GM12878 (cell line): ENCODE results near the gene TLCD5. TPM values are rescaled to one million over a fixed set of nuclear protein-coding genes. Genes with fewer than 3 reads are reported as not detected.
A peak's percentile ranks its signal among the peaks of the same experiment; 100 is the strongest.

Experiments
- BRCA1 ChIP-seq: IDR thresholded peaks from 2 replicates; pipeline ENCODE4 v1.6.1; 2011; ENCODE audit warnings: low read depth, low read length, improper control_type of control experiment
- CEBPZ ChIP-seq: fragments of 150-350 bp; IDR thresholded peaks from 2 replicates; pipeline ENCODE4 v1.6.1; 2016; ENCODE audit warnings: low read depth, low read length
- CREB1 ChIP-seq: IDR thresholded peaks from 2 replicates; pipeline ENCODE4 v1.6.1; 2012; ENCODE audit warnings: low read depth, mild to moderate bottlenecking, inconsistent platforms
- ETV6 ChIP-seq, 2 experiments: fragments of 450-650 bp in 1 of 2; IDR thresholded peaks in 1 of 2; conservative IDR thresholded peaks in 1 of 2; 2 replicates each; pipeline ENCODE4 v1.6.1; 2014; ENCODE audit warnings: antibody characterized with exemption in 1 of 2, borderline replicate concordance in 1 of 2, low read depth in 1 of 2, mild to moderate bottlenecking in 1 of 2, moderate library complexity in 1 of 2
- HDGF ChIP-seq: fragments of 450-650 bp; IDR thresholded peaks from 2 replicates; pipeline ENCODE4 v1.6.1; 2016; ENCODE audit warnings: antibody characterized with exemption
- IRF3 ChIP-seq: fragments of 450-650 bp; IDR thresholded peaks from 2 replicates; pipeline ENCODE4 v1.6.1; 2014; ENCODE audit warnings: mild to moderate bottlenecking
- LARP7 ChIP-seq: fragments of 450-650 bp; IDR thresholded peaks from 2 replicates; pipeline ENCODE4 v1.6.1; 2017; ENCODE audit warnings: mild to moderate bottlenecking
- MEF2B ChIP-seq: fragments of 450-650 bp; IDR thresholded peaks from 2 replicates; pipeline ENCODE4 v1.6.1; 2018; ENCODE audit warnings: mild to moderate bottlenecking, moderate library complexity; ENCODE audit not compliant: partially characterized antibody, poor library complexity, severe bottlenecking
- RBBP5 ChIP-seq: fragments of 200-600 bp; sonication (generic); conservative IDR thresholded peaks from 2 replicates; pipeline ENCODE4 v1.6.1; 2016
- SRF ChIP-seq, 2 experiments: IDR thresholded peaks; 2 replicates each; pipeline ENCODE4 v1.6.1; 2011; ENCODE audit warnings: low read depth in 2 of 2, low read length in 2 of 2, mild to moderate bottlenecking in 1 of 2, moderate library complexity in 1 of 2
- TCF7 ChIP-seq: IDR thresholded peaks from 2 replicates; pipeline ENCODE4 v1.6.1; 2014; ENCODE audit warnings: antibody characterized with exemption, borderline replicate concordance
- ZBED1 ChIP-seq: IDR thresholded peaks from 2 replicates; pipeline ENCODE4 v1.6.1; 2016; ENCODE audit warnings: borderline replicate concordance
- ZBTB4 ChIP-seq: fragments of 450-650 bp; formaldehyde crosslinking; IDR thresholded peaks from 2 replicates; pipeline ENCODE4 v1.4.0; 2022; ENCODE audit warnings: mild to moderate bottlenecking, moderate library complexity
- ZNF384 ChIP-seq: IDR thresholded peaks from 2 replicates; pipeline ENCODE4 v1.6.1; 2012; ENCODE audit warnings: low read depth, mild to moderate bottlenecking, low read length, improper control_type of control experiment, borderline replicate concordance
- polyA plus RNA-seq, 11 experiments: library from polyadenylated mRNA; depleted of rRNA in 4 of 11; unstranded in 6 of 11; stranded (reverse) in 5 of 11; fragments of >200 nt; fragmentation: Nextera tagmentation in 4 of 11; fragmentation: Illumina TruSeq in 1 of 11; extraction: Ambion mirVana in 4 of 11; extraction: Trizol in 1 of 11; gene quantifications; 1 replicate in 1 of 11; 2 replicates in 10 of 11; pipeline versions ENCODE4 v1.2.1 to v1.2.3, GENCODE V29; 2011 to 2016; ENCODE audit warnings: inconsistent platforms in 2 of 11, missing spikeins in 2 of 11, low read depth in 1 of 11
- total RNA-seq, 4 experiments: library from RNA; depleted of rRNA in 3 of 4; stranded (reverse); fragments of >200 nt in 3 of 4; fragmentation: Illumina TruSeq in 1 of 4; extraction: Trizol in 1 of 4; gene quantifications; 2 replicates each; pipeline versions ENCODE4 v1.2.1 to v1.2.3, GENCODE V29; 2013 to 2021
- TF ChIP-seq, protein P1 (sequence below): fragments of 450-650 bp; IDR thresholded peaks from 2 replicates; pipeline ENCODE4 v1.6.1; 2018; ENCODE audit warnings: borderline replicate concordance, mild to moderate bottlenecking; ENCODE audit not compliant: partially characterized antibody
- TF ChIP-seq, protein P2 (sequence below): fragments of 450-650 bp; IDR thresholded peaks from 2 replicates; pipeline ENCODE4 v1.6.1; 2017; ENCODE audit warnings: borderline replicate concordance

TLCD5 gene
- total and polyA plus RNA-seq, 10 of the 15 experiments (the other 5 are each of a cell fraction or from before 2014, with no cell fraction given): 2.4 to 13.3 (median 3.2) TPM

- TF ChIP-seq ZBED1 (no peak; the same call in 1 of the 2 replicates), MEF2B (no peak), LARP7 (peak; percentile 86), ZBTB4 (CRISPR knock-in tag) (no peak), TCF7 (no peak), CEBPZ (no peak), CREB1 (peak; percentile 82), BRCA1 (no peak), SRF (IDR thresholded peaks at IDR 0.05; ENCODE audit: low read depth in 2 of 2, low read length in 2 of 2) (no peak), RBBP5 (no peak), HDGF (no peak), ZNF384 (no peak), ETV6 (conservative IDR thresholded peaks at IDR 0.05 in 1 of 2, IDR thresholded peaks at IDR 0.05 in 1 of 2; ENCODE audit: borderline replicate concordance in 1 of 2, low read depth in 1 of 2) (peak in 1 of 2 experiments; percentile 90; a peak in 2 of 4 replicates), IRF3 (no peak)
- TF ChIP-seq, protein P1, sequence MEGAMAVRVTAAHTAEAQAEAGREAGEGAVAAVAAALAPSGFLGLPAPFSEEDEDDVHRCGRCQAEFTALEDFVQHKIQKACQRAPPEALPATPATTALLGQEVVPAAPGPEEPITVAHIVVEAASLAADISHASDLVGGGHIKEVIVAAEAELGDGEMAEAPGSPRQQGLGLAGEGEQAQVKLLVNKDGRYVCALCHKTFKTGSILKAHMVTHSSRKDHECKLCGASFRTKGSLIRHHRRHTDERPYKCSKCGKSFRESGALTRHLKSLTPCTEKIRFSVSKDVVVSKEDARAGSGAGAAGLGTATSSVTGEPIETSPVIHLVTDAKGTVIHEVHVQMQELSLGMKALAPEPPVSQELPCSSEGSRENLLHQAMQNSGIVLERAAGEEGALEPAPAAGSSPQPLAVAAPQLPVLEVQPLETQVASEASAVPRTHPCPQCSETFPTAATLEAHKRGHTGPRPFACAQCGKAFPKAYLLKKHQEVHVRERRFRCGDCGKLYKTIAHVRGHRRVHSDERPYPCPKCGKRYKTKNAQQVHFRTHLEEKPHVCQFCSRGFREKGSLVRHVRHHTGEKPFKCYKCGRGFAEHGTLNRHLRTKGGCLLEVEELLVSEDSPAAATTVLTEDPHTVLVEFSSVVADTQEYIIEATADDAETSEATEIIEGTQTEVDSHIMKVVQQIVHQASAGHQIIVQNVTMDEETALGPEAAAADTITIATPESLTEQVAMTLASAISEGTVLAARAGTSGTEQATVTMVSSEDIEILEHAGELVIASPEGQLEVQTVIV: no peak
- TF ChIP-seq, protein P2, sequence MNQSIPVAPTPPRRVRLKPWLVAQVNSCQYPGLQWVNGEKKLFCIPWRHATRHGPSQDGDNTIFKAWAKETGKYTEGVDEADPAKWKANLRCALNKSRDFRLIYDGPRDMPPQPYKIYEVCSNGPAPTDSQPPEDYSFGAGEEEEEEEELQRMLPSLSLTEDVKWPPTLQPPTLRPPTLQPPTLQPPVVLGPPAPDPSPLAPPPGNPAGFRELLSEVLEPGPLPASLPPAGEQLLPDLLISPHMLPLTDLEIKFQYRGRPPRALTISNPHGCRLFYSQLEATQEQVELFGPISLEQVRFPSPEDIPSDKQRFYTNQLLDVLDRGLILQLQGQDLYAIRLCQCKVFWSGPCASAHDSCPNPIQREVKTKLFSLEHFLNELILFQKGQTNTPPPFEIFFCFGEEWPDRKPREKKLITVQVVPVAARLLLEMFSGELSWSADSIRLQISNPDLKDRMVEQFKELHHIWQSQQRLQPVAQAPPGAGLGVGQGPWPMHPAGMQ: no peak
Observed at GRCh38 chr11:120335908-120336640, 11.0 kb downstream of the TLCD5 start, which contains the start of gene ARHGEF12 (continued).
